ENCODE measurements around the gene CREB3L1.

CREB3L1 gene

DNA sequence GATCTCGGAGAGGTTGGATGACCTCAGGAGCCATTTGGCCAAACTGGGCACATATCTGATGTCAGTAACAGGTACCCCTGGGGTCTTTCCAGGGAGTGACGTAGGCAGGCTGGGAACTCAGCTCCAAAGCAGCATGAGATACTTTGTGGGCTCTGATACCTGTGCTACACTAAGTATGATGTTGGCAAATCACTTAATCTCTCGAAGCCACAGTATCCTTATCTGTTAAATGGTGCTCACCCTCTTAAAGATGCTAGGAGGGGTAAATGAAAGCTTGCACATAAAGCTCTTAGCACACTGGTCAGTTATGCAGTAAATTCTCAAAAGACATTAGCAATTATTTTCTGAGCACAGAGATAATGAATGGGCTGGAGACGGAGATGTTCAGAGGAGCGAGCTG is 52.7 kb downstream of the CREB3L1 start:
- no peak for DNase-seq

DNA sequence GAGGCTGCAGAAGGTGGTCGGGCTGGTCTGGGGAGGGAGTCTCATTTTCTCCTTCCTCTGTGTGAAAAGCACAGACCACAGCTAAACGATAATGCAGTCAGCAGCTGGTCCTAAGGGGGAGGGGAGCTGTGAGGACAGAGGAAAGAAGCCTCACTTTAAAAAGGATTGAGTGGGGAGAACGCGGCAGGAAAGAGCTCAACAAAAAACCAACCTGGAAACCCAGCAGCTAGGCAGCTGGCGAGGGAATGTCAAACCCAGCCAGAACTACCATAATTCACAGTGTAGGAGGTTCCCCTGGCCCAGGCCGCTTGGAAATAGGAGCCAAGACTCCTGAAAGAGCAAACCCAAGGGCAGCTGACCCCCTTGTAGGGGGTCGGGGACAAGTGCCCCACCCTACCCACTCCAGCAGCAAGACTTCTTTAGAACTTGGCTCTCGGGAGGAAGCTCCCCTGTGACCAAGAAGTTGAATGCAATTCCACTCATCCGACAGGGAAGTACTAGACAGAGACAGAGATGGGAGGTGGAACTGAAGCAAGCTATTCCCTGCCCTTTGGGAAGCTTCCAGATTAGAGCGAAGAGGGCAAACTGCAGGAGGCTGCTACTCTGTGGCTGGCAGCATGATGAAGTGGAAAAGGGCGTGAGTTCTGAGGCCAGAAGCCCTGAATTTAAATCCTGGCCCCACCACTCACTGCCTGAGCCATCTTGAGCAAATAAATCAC is 53.3 kb downstream of the CREB3L1 start:
- no peak for DNase-seq

GRCh38 chr11:46331282-46331984 is 54.0 kb downstream of the CREB3L1 start:
- no peak for DNase-seq

- no peak for DNase-seq
These were observed 54.7 kb downstream of the CREB3L1 start for GRCh38 chr11:46332093-46332567.

GRCh38 chr11:46332568-46333393 is 55.3 kb downstream of the CREB3L1 start:
- no peak for DNase-seq

GRCh38 chr11:46333394-46333947 is 56.0 kb downstream of the CREB3L1 start:
- DNase-seq = no peak

- DNase-seq = no peak
These were observed 56.7 kb downstream of the CREB3L1 start for GRCh38 chr11:46334211-46334610.

DNA sequence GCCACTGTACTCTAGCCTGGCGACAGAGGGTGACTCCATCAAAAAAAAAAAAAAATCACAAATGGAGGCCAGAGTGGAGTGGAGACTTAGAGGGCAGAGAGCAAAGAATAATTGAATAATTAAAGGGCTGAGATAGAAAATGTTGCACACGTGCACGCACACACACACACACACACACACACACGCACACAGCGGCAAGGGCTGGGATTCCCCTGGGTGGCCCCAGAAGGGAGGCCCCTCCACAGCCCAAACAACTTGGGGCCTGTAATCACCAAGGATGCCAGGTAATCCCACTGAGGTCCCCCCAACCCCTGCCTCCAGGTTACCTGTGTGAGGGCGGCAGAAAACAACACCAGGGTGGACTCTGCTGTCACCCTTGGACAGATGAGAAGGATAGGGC is 57.8 kb downstream of the CREB3L1 start:
- DNase-seq = no peak

GRCh38 chr11:46335890-46336562 is 58.6 kb downstream of the CREB3L1 start:
- DNase-seq = no peak

- no peak for DNase-seq
These were observed 59.2 kb downstream of the CREB3L1 start for GRCh38 chr11:46336563-46337180.

DNA sequence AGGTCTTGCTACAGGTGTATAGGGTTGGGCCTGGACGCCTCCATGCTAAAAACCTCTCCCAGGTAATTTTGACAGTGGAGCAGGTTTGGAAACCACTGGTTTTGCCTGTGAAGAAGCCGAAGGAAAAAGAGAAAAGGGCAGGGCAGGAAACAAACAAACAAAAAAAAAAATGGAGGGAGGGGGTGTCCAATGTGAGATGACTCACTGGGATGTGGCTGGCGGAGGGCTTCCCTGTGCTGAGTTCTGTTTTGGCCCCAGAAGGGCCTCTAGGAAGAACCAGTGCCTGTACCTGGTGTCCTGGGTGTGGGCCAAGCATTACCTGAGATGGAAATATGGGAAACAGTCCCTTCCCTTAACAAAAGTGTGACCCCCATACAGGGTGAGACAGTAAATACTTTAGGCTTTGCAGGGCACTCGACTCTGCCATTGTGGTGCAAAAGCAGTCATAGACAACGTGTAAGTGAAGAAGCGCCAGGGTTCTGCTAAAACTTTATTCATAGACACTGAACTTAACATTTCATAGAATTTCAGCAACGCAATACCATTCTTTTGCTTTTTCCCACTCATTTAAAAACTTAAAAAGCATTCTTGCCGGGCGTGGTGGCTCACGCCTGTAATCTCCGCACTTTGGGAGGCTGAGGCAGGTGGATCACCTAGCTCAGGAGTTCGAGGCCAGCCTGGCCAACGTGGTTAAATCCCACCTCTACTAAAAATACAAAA is 60.3 kb downstream of the CREB3L1 start:
- DNase-seq = no peak

DNA sequence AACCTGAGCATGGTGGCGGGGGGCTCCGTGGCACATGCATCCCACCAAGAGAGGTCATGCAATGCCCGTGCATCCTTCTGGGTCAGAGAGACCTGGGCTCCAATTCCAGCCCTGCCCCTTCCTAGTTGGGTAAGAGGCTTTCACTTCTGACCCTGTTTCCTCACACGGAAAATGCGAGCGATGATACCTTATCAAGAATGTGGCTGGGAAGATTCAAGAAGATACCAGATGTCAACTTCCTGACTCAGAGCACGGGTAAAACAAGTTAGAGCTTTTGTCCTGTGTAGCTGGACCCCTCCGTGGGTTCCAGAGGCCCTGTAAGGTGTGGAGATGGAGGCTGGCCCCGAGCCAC is 61.1 kb downstream of the CREB3L1 start:
- no peak for DNase-seq

DNA sequence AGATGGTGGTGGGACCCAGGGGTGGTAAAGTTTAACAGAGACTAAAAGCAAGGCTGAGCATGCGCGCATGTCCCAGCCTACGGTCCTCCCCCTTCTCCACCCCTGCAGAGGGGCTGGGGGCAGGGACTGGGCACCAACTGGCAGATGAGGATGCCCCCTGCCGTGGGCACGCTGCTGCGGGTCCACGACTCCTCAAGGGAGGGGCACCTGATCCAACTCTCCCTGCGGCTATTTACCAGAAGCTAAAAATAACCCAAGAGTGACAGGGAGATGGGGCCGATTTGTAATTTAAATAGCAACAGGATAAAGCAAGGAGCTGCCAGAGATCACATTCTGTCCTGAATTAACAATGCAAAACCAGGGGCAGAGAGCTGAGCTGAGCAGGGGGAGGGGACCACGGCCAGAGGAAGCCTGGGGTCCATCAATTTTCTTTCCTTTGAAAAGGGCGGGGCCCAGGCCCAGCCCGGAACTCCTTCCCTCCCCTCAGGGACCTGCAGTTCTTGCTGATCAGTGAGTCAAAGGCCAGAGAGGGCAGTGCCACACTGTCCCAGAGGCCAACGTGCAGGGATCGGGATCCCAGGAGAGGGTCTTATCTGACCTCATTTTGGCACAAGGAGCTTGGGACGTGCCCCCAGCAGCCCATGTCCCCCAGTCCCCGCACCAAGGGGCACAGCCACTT is 61.7 kb downstream of the CREB3L1 start:
- no peak for DNase-seq

GRCh38 chr11:46339816-46340215 is 62.4 kb downstream of the CREB3L1 start:
- DNase-seq = no peak

DNA sequence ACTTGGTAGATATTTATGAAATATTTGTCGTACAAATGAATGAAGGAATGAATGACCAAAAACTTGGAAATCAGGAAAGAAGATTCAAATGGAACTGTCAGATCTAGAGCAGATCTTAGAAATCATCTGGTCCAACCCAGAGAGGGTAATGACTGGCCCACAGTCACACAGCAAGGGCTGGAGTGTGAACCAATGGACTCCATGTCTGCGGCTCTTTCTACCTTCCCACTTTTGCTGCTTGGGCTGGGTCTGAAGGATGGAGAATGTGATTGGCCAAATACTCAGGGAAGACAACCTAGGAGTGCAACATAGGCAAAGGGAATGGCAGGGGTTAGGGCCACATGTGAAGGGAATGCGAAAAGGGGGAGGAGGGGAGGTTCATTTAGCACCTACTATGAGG is 64.0 kb downstream of the CREB3L1 start:
- DNase-seq = no peak

GRCh38 chr11:46342239-46342638 is 64.8 kb downstream of the CREB3L1 start:
- DNase-seq = no peak

GRCh38 chr11:46343520-46343919 is 66.1 kb downstream of the CREB3L1 start:
- DNase-seq = no peak

DNA sequence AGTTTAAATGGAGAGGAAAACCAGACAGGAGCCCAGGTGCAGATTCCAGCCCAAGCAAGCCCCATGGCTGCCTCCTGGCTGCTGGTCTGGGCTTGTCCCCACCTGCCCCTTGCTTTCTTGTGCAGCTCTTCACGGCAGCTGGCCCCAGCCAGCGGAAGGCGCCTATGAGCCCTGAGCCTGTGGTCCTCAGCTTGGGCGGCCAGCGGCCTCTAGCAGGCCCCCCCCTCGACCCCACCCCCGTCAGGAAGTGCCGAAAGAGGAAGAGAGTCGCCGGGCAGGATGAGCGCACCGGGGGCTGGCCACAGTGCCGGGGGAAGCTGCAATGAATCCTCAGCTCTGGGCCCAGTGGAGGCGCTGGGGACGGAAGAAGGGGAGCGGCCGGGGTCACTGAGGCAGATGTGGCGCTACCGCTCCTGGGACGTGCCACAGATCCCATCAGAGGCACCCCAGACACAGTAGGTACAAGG is 67.7 kb downstream of the CREB3L1 start:
- DNase-seq = no peak

GRCh38 chr11:46345881-46346484 is 68.5 kb downstream of the CREB3L1 start:
- no peak for DNase-seq

- peak; percentile 48 for DNase-seq
These were observed 69.6 kb downstream of the CREB3L1 start, which contains the start of gene DGKZ for GRCh38 chr11:46346886-46347636. Gene DGKZ, plus strand, starts transcription at chr11:46347463. Its CDS starts 197 bp downstream, at chr11:46347660.
